OCI-LY7 (cell line): ENCODE measurements around the gene PAN3. TPM values are rescaled to one million over a fixed set of nuclear protein-coding genes. Genes with fewer than 3 reads are reported as not detected.

Experiments used
- BruUV-seq: library from RNA; stranded (reverse); fragments of 400-500 nt; replicated peaks from 2 replicates; lab custom pipeline; 2021; lab: Mats Ljungman, UMichigan
- CTCF ChIA-PET: fragments of 300-600 bp; sonication (Branson Sonifier 250); formaldehyde crosslinking; loops from one replicate; lab custom pipeline; 2022; ENCODE audit warnings: antibody characterized with exemption; ENCODE audit not compliant: unreplicated experiment; lab: Charles Lee
- POLR2A ChIA-PET: fragments of 300-600 bp; sonication (Branson Sonifier 250); formaldehyde crosslinking; loops from one replicate; lab custom pipeline; 2022; ENCODE audit warnings: antibody characterized with exemption; lab: Charles Lee
- DNase-seq: peaks from one replicate; pipeline ENCODE4 v3.0.0-alpha.2; 2015; ENCODE audit warnings: low spot score
- H2AFZ ChIP-seq: fragments of 200-600 bp; sonication (generic), shearing (Covaris generic); 2 replicates; pipeline ENCODE4 v1.6.1; 2014; ENCODE audit warnings: mild to moderate bottlenecking, antibody characterized with exemption, low read length, moderate library complexity
- H3K27ac ChIP-seq: fragments of 200-600 bp; sonication (generic); 2 replicates; pipeline ENCODE4 v1.5.1; 2014; ENCODE audit warnings: mixed run types, low read depth, mild to moderate bottlenecking, moderate library complexity, low read length, inconsistent platforms; ENCODE audit not compliant: poor library complexity, severe bottlenecking
- H3K36me3 ChIP-seq: fragments of 200-600 bp; sonication (generic); 2 replicates; pipeline ENCODE4 v1.6.1; 2014; ENCODE audit warnings: mild to moderate bottlenecking, antibody characterized with exemption, low read length, moderate library complexity, mixed read lengths; ENCODE audit not compliant: insufficient read depth
- H3K4me1 ChIP-seq: fragments of 200-600 bp; sonication (generic); 2 replicates; pipeline ENCODE4 v1.5.1; 2014; ENCODE audit warnings: mild to moderate bottlenecking, low read length; ENCODE audit not compliant: insufficient read depth, poor library complexity, severe bottlenecking
- H3K4me2 ChIP-seq: fragments of 200-600 bp; sonication (generic); 2 replicates; pipeline ENCODE4 v1.6.1; 2014; ENCODE audit warnings: mild to moderate bottlenecking, low read length
- H3K4me3 ChIP-seq: fragments of 200-600 bp; sonication (generic); 2 replicates; pipeline ENCODE4 v1.5.1; 2014; ENCODE audit warnings: mild to moderate bottlenecking, low read depth, low read length; ENCODE audit not compliant: poor library complexity, severe bottlenecking
- H3K79me2 ChIP-seq: fragments of 200-600 bp; sonication (generic); 2 replicates; pipeline ENCODE4 v1.6.1; 2016; ENCODE audit warnings: low read depth, mild to moderate bottlenecking, low read length, moderate library complexity, mixed read lengths; ENCODE audit not compliant: insufficient read depth
- H3K9me2 ChIP-seq: fragments of 200-600 bp; sonication (generic); 2 replicates; pipeline ENCODE4 v1.6.1; 2016; ENCODE audit warnings: mild to moderate bottlenecking, low read length, mixed read lengths; ENCODE audit not compliant: insufficient read depth
- H3K9me3 ChIP-seq: fragments of 200-600 bp; sonication (generic); 2 replicates; pipeline ENCODE4 v1.6.1; 2014; ENCODE audit warnings: mild to moderate bottlenecking, mixed run types, low read length, mixed read lengths
- H4K20me1 ChIP-seq: fragments of 200-600 bp; sonication (generic); 2 replicates; pipeline ENCODE4 v1.6.1; 2014; ENCODE audit warnings: mild to moderate bottlenecking, antibody characterized with exemption, low read length, moderate library complexity, mixed read lengths; ENCODE audit not compliant: insufficient read depth
- EZH2phosphoT487 ChIP-seq: fragments of 200-600 bp; sonication (generic); IDR thresholded peaks from 2 replicates; pipeline ENCODE4 v1.6.1; 2018; ENCODE audit warnings: low read depth, borderline replicate concordance, mild to moderate bottlenecking, mixed run types, antibody characterized with exemption, low read length, moderate library complexity, mixed read lengths
- intact Hi-C: fragments of 100-400 bp; cut with micrococcal nuclease; formaldehyde crosslinking; loops from one replicate; pipeline ENCODE4 v1.10.0; 2022; ENCODE audit not compliant: unreplicated experiment
- total RNA-seq, 2 experiments: library from RNA; depleted of rRNA in 1 of 2; stranded (reverse); fragments of >200 nt in 1 of 2; shearing (Covaris generic) in 1 of 2; gene quantifications; 2 replicates each; pipeline ENCODE4 v1.2.3, GENCODE V29; 2014 to 2022
- TF ChIP-seq, protein P1 (sequence below): fragments of 200-600 bp; sonication (generic); conservative IDR thresholded peaks from 2 replicates; pipeline ENCODE4 v1.5.1; 2014; ENCODE audit warnings: mild to moderate bottlenecking, antibody characterized with exemption, low read length, moderate library complexity, mixed read lengths

The PAN3 gene
- total RNA-seq, 2 experiments from 2014 or later: 20.4 to 54.8 TPM

DNA sequence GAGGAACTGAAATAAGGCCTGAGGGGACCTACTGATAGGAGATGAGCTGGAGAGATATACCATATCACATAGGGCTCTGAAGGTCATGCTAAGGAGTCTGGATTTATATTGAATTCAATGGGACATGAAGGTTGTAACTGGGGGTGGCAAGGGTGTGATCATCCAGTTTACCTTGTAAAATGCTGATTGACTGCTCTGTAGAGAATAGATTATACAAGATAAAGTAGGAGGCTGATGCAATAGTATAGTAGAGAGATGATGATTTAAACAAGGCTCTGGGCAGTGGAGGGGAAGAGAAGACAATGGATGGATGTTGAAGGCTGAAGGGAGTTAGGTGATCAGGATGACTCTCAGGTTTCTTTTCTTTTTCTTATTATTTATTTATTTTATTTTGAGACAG, 18.0 kb upstream of the PAN3 start:
- H3K79me2 ChIP-seq: no peaks in the 10 kb centered on the region
- H3K4me2 ChIP-seq: no peak overlapping the region
- H3K4me1 ChIP-seq: no peaks in the 10 kb centered on the region
- POLR2A ChIA-PET: no interaction called here
- CTCF ChIA-PET: no interaction called here
- H4K20me1 ChIP-seq: no peaks in the 10 kb centered on the region
- H3K9me3 ChIP-seq: no peaks in the 10 kb centered on the region
- H3K4me3 ChIP-seq: no peak overlapping the region
- intact Hi-C loops: no loop called here
- H2AFZ ChIP-seq: no peak overlapping the region
- H3K36me3 ChIP-seq: no peaks in the 10 kb centered on the region
- DNase-seq: no peak
- H3K27ac ChIP-seq: no peak overlapping the region
- H3K9me2 ChIP-seq: no peaks in the 10 kb centered on the region
- no peak for TF ChIP-seq EZH2phosphoT487
- TF ChIP-seq, protein P1, sequence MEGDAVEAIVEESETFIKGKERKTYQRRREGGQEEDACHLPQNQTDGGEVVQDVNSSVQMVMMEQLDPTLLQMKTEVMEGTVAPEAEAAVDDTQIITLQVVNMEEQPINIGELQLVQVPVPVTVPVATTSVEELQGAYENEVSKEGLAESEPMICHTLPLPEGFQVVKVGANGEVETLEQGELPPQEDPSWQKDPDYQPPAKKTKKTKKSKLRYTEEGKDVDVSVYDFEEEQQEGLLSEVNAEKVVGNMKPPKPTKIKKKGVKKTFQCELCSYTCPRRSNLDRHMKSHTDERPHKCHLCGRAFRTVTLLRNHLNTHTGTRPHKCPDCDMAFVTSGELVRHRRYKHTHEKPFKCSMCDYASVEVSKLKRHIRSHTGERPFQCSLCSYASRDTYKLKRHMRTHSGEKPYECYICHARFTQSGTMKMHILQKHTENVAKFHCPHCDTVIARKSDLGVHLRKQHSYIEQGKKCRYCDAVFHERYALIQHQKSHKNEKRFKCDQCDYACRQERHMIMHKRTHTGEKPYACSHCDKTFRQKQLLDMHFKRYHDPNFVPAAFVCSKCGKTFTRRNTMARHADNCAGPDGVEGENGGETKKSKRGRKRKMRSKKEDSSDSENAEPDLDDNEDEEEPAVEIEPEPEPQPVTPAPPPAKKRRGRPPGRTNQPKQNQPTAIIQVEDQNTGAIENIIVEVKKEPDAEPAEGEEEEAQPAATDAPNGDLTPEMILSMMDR: no peak
- no TSS peak for BruUV-seq

DNA sequence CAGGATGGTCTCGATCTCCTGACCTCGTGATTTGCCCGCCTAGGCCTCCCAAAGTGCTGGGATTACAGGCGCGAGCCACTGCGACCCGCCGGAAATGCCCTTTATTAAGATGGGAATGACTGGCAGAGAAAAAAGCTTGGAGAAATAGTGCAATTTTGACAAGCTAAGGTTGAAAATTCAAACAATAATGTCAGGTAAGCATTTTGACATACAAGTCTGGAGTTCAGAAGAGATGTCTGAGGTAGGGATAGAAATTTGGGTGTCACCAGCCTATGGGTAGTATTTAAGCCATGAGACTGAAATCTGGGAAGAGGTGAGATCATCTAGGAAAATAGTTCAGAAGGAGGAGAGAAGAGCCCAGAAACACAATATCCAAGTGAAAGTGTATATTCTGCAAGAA, 17.1 kb upstream of the PAN3 start:
- ChIA-PET CTCF (no interaction called here), POLR2A (no interaction called here)
- no peak overlapping the region for H3K4me2 ChIP-seq
- H3K36me3 ChIP-seq: no peaks in the 10 kb centered on the region
- no peak overlapping the region for H3K27ac ChIP-seq
- no peaks in the 10 kb centered on the region for H3K9me2 ChIP-seq
- no peaks in the 10 kb centered on the region for H4K20me1 ChIP-seq
- intact Hi-C loops: no loop called here
- DNase-seq: no peak
- no peaks in the 10 kb centered on the region for H3K4me1 ChIP-seq
- H3K79me2 ChIP-seq: no peaks in the 10 kb centered on the region
- BruUV-seq: no TSS peak
- H2AFZ ChIP-seq: no peak overlapping the region
- H3K4me3 ChIP-seq: no peak overlapping the region
- H3K9me3 ChIP-seq: no peaks in the 10 kb centered on the region
- TF ChIP-seq EZH2phosphoT487: no peak
- TF ChIP-seq, protein P1: no peak

DNA sequence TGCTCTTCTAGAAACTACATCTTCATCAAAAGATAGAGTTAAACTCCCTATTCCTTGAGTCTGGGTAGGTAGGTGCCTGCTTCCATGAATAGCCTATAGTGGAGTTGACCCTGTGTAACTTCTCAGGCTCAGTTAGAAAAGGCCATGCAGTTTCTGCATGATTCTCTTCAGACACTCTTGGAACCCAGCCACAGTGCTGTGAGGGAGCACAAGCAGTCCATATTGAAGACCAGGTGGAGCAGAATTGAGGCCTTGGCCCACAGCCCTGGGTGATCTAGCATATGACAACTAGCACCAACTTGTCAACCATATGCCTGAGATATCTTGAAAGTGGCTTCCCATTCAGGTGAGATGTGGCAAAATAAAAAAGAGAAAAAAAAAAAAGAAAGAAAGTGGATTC, 10.3 kb upstream of the PAN3 start:
- BruUV-seq: no TSS peak
- Histone ChIP-seq H3K4me3 (no peak overlapping the region), H3K9me2 (no peaks in the 10 kb centered on the region), H3K27ac (no peak overlapping the region), H3K36me3 (no peaks in the 10 kb centered on the region), H3K79me2 (no peaks in the 10 kb centered on the region), H3K4me1 (no peaks in the 10 kb centered on the region), H2AFZ (no peak overlapping the region), H3K4me2 (no peak overlapping the region), H3K9me3 (no peaks in the 10 kb centered on the region), H4K20me1 (no peaks in the 10 kb centered on the region)
- CTCF ChIA-PET: no interaction called here
- POLR2A ChIA-PET: no interaction called here
- no peak for DNase-seq
- TF ChIP-seq EZH2phosphoT487: no peak
- TF ChIP-seq, protein P1: no peak
- intact Hi-C loops: no loop called here
